NCI-H2029 (cell line): Measurements from ENCODE around the gene KLRK1.
"Not testable (repeated sequence)": the region's sequence is repeated elsewhere in the genome, so short reads cannot be mapped to it uniquely, and the experiment has no call there.

Experiments
- DNase-seq: peaks from one replicate; lab custom pipeline; 2025; lab: John Stamatoyannopoulos, UW

The KLRK1 gene

GRCh38 chr12:10388624-10389413 lies 1.0 kb downstream of the KLRK1 start:
- DNase-seq, result no peak

- DNase-seq, result not testable (repeated sequence)
These were observed 2.3 kb downstream of the KLRK1 start for GRCh38 chr12:10387498-10387897.

- no peak for DNase-seq
These were observed 3.0 kb downstream of the KLRK1 start for GRCh38 chr12:10386857-10387256.

- DNase-seq, result no peak
These were observed 4.7 kb downstream of the KLRK1 start for GRCh38 chr12:10385166-10385613.

- no peak for DNase-seq
These were observed 5.7 kb downstream of the KLRK1 start for GRCh38 chr12:10384191-10384590.

- DNase-seq, result no peak
These were observed 7.8 kb downstream of the KLRK1 start for GRCh38 chr12:10381928-10382628.

- not testable (repeated sequence) for DNase-seq
These were observed 11.1 kb downstream of the KLRK1 start for GRCh38 chr12:10378737-10379136.

GRCh38 chr12:10374624-10375018 lies 15.2 kb downstream of the KLRK1 start:
- no peak for DNase-seq

GRCh38 chr12:10372559-10372958 lies 17.3 kb downstream of the KLRK1 start:
- DNase-seq, result no peak

- not testable (repeated sequence) for DNase-seq
These were observed 17.8 kb downstream of the KLRK1 start for GRCh38 chr12:10371893-10372535.

GRCh38 chr12:10369557-10370415 lies 20.1 kb downstream of the KLRK1 start:
- DNase-seq, result no peak

GRCh38 chr12:10368206-10369171 lies 21.4 kb downstream of the KLRK1 start:
- no peak for DNase-seq

- not testable (repeated sequence) for DNase-seq
These were observed 22.1 kb downstream of the KLRK1 start for GRCh38 chr12:10367714-10368113.

GRCh38 chr12:10366875-10367274 lies 23.0 kb downstream of the KLRK1 start:
- DNase-seq, result peak; percentile 39

- peak; percentile 27 for DNase-seq
These were observed 24.0 kb downstream of the KLRK1 start for GRCh38 chr12:10365696-10366405.

- peak; percentile 87 for DNase-seq
These were observed 24.8 kb downstream of the KLRK1 start for GRCh38 chr12:10364815-10365622.

- DNase-seq, result peak; percentile 87
These were observed 25.7 kb downstream of the KLRK1 start for GRCh38 chr12:10363914-10364814.

GRCh38 chr12:10363658-10363913 lies 26.3 kb downstream of the KLRK1 start:
- peak; percentile 37 for DNase-seq
